Uterus (tissue), 2 donors: ENCODE measurements around the gene LMOD2.

Experiments
- POLR2A ChIP-seq, 2 donors: fragments of 450-650 bp; IDR thresholded peaks; one replicate each; pipeline ENCODE4 v1.6.1; 2016; ENCODE audit warnings: antibody characterized with exemption in 2 of 2, mild to moderate bottlenecking in 1 of 2, moderate library complexity in 1 of 2
- TF ChIP-seq, protein P1 (sequence below), 4 experiments: fragments of 200-600 bp in 2 of 4; fragments of 450-650 bp in 2 of 4; sonication (generic) in 2 of 4; IDR thresholded peaks; one replicate each; pipeline ENCODE4 v1.5.1; 2016 to 2019; ENCODE audit warnings: antibody characterized with exemption in 4 of 4, mild to moderate bottlenecking in 2 of 4, moderate library complexity in 1 of 4

- TF ChIP-seq, protein P1, sequence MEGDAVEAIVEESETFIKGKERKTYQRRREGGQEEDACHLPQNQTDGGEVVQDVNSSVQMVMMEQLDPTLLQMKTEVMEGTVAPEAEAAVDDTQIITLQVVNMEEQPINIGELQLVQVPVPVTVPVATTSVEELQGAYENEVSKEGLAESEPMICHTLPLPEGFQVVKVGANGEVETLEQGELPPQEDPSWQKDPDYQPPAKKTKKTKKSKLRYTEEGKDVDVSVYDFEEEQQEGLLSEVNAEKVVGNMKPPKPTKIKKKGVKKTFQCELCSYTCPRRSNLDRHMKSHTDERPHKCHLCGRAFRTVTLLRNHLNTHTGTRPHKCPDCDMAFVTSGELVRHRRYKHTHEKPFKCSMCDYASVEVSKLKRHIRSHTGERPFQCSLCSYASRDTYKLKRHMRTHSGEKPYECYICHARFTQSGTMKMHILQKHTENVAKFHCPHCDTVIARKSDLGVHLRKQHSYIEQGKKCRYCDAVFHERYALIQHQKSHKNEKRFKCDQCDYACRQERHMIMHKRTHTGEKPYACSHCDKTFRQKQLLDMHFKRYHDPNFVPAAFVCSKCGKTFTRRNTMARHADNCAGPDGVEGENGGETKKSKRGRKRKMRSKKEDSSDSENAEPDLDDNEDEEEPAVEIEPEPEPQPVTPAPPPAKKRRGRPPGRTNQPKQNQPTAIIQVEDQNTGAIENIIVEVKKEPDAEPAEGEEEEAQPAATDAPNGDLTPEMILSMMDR (IDR thresholded peaks at IDR 0.05) = no peak
- TF ChIP-seq POLR2A (IDR thresholded peaks at IDR 0.05) = no peak
Measured at GRCh38 chr7:123622660-123623386, 32.8 kb upstream of the LMOD2 start.
